HCT116 (cell line): ENCODE results near the gene KLF3. TPM values are rescaled to one million over a fixed set of nuclear protein-coding genes. Genes with fewer than 3 reads are reported as not detected.

Experiments
- ATAC-seq: fragments of 200-7000 bp; cut with Tn5 transposase; 2 replicates; pipeline ENCODE4 v1.9.1; 2020; ENCODE audit warnings: mild to moderate bottlenecking, moderate library complexity
- BruUV-seq: library from RNA; stranded (reverse); fragments of 400-500 nt; replicated peaks from 2 replicates; lab custom pipeline; 2021; lab: Mats Ljungman, UMichigan
- CTCF ChIA-PET: fragments of 300-600 bp; sonication (Branson Sonifier 250); formaldehyde crosslinking; loops from one replicate; lab custom pipeline; 2021; ENCODE audit warnings: antibody characterized with exemption; lab: Charles Lee
- POLR2A ChIA-PET: fragments of 300-600, 350-600 bp; sonication (Branson Sonifier 250); formaldehyde crosslinking; loops from one replicate; lab custom pipeline; 2021; ENCODE audit warnings: antibody characterized with exemption; lab: Charles Lee
- RAD21 ChIA-PET, 2 experiments: fragments of 300-600 bp; sonication (Branson Sonifier 250); formaldehyde crosslinking; loops; one replicate each; lab custom pipeline; 2023; ENCODE audit warnings: low total read pairs in 2 of 2; ENCODE audit not compliant: uncharacterized antibody in 2 of 2, unreplicated experiment in 2 of 2, low non-redundant PET in 1 of 2; lab: Charles Lee
- DNase-seq: peaks from one replicate; pipeline ENCODE4 v3.0.0-alpha.2; 2010; ENCODE audit warnings: low read depth, low spot score
- H2AFZ ChIP-seq: fragments of 200-600 bp; shearing (Covaris generic), sonication (generic); 2 replicates; pipeline ENCODE4 v1.6.1; 2017; ENCODE audit warnings: low read depth, mixed run types, mixed read lengths, antibody characterized with exemption, low read length; ENCODE audit not compliant: poor library complexity, severe bottlenecking
- H3K27ac ChIP-seq: 2 replicates; pipeline ENCODE4 v1.5.1; 2012; ENCODE audit warnings: low read depth, low read length
- H3K27me3 ChIP-seq: fragments of 200-600 bp; sonication (generic); 2 replicates; pipeline ENCODE4 v1.6.1; 2016; ENCODE audit warnings: mixed run types, low read length, mixed read lengths; ENCODE audit not compliant: insufficient read depth
- H3K36me3 ChIP-seq, 2 experiments: fragments of 200-500 bp in 1 of 2; fragments of 200-600 bp in 1 of 2; sonication (Bioruptor generic) in 1 of 2; sonication (generic) in 1 of 2; 2 replicates each; pipeline versions ENCODE4 v1.5.1 to v1.6.1; 2014 to 2016; ENCODE audit warnings: low read length in 2 of 2, inconsistent platforms in 1 of 2, mixed read lengths in 1 of 2, mixed run types in 1 of 2; ENCODE audit not compliant: insufficient read depth in 2 of 2, control insufficient read depth in 1 of 2
- H3K4me1 ChIP-seq, 2 experiments: fragments of 200-600 bp in 1 of 2; sonication (generic) in 1 of 2; 2 replicates each; pipeline versions ENCODE4 v1.5.1 to v1.6.1; 2012 to 2017; ENCODE audit warnings: low read length in 2 of 2, inconsistent platforms in 1 of 2, mild to moderate bottlenecking in 1 of 2, mixed read lengths in 1 of 2, mixed run types in 1 of 2, moderate library complexity in 1 of 2; ENCODE audit not compliant: insufficient read depth in 2 of 2, control insufficient read depth in 1 of 2
- H3K4me2 ChIP-seq: fragments of 200-600 bp; sonication (generic); 2 replicates; pipeline ENCODE4 v1.6.1; 2017; ENCODE audit warnings: mixed run types, low read length, mixed read lengths
- H3K4me3 ChIP-seq, 2 experiments: fragments of 200-600 bp in 1 of 2; sonication (generic) in 1 of 2; replicated peaks in 1 of 2; 2 replicates each; pipeline ENCODE4 v1.5.1; 2011 to 2016; ENCODE audit warnings: low read length in 2 of 2, control low read depth in 1 of 2, low read depth in 1 of 2, mild to moderate bottlenecking in 1 of 2, mixed read lengths in 1 of 2, mixed run types in 1 of 2
- H3K79me2 ChIP-seq: fragments of 200-600 bp; sonication (generic); 2 replicates; pipeline ENCODE4 v1.6.1; 2017; ENCODE audit warnings: mild to moderate bottlenecking, mixed run types, low read length, moderate library complexity, mixed read lengths; ENCODE audit not compliant: insufficient read depth
- H3K9ac ChIP-seq: fragments of 200-600 bp; sonication (generic); 2 replicates; pipeline ENCODE4 v1.6.1; 2016; ENCODE audit warnings: low read length, mixed read lengths
- H3K9me2 ChIP-seq: fragments of 200-600 bp; sonication (generic), shearing (Covaris generic); 2 replicates; pipeline ENCODE4 v1.6.1; 2017; ENCODE audit warnings: mixed run types, mild to moderate bottlenecking, moderate library complexity; ENCODE audit not compliant: insufficient read depth
- H3K9me3 ChIP-seq, 2 experiments: fragments of 200-500 bp in 1 of 2; fragments of 200-600 bp in 1 of 2; sonication (Bioruptor generic) in 1 of 2; sonication (generic) in 1 of 2; 2 replicates each; pipeline ENCODE4 v1.6.1; 2014 to 2017; ENCODE audit warnings: low read length in 2 of 2, mixed read lengths in 2 of 2, inconsistent platforms in 1 of 2, low read depth in 1 of 2, mild to moderate bottlenecking in 1 of 2, mixed run types in 1 of 2, moderate library complexity in 1 of 2; ENCODE audit not compliant: control insufficient read depth in 1 of 2, insufficient read depth in 1 of 2
- H4K20me1 ChIP-seq: fragments of 200-600 bp; sonication (generic), shearing (Covaris generic); 2 replicates; pipeline ENCODE4 v1.6.1; 2017; ENCODE audit warnings: mixed run types, mild to moderate bottlenecking, moderate library complexity; ENCODE audit not compliant: insufficient read depth
- CBX3 ChIP-seq: IDR thresholded peaks from 2 replicates; pipeline ENCODE4 v1.6.1; 2012; ENCODE audit warnings: low read depth
- CEBPB ChIP-seq: IDR thresholded peaks from 2 replicates; pipeline ENCODE4 v1.6.1; 2012; ENCODE audit warnings: low read depth
- EZH2 ChIP-seq: fragments of 200-600 bp; sonication (generic); IDR thresholded peaks from 2 replicates; pipeline ENCODE4 v1.6.1; 2017; ENCODE audit warnings: antibody characterized with exemption, mixed run types
- EZH2phosphoT487 ChIP-seq: fragments of 200-600 bp; IDR thresholded peaks from 2 replicates; pipeline ENCODE4 v1.6.1; 2018; ENCODE audit warnings: antibody characterized with exemption, borderline replicate concordance
- FOSL1 ChIP-seq: IDR thresholded peaks from 2 replicates; pipeline ENCODE4 v1.6.1; 2012; ENCODE audit warnings: low read depth
- JUND ChIP-seq: IDR thresholded peaks from 2 replicates; pipeline ENCODE4 v1.6.1; 2012
- POLR2AphosphoS5 ChIP-seq: IDR thresholded peaks from 2 replicates; pipeline ENCODE4 v1.6.1; 2011; ENCODE audit warnings: mild to moderate bottlenecking, low read depth, low read length, moderate library complexity
- RAD21 ChIP-seq: IDR thresholded peaks from 2 replicates; pipeline ENCODE4 v1.6.1; 2012; ENCODE audit warnings: low read depth, mild to moderate bottlenecking
- SIN3A ChIP-seq: IDR thresholded peaks from 2 replicates; pipeline ENCODE4 v1.6.1; 2012; ENCODE audit warnings: low read depth
- SP1 ChIP-seq: IDR thresholded peaks from 2 replicates; pipeline ENCODE4 v1.6.1; 2012; ENCODE audit warnings: low read depth
- SRF ChIP-seq: IDR thresholded peaks from 2 replicates; pipeline ENCODE4 v1.6.1; 2012; ENCODE audit warnings: low read depth
- TCF7L2 ChIP-seq: IDR thresholded peaks from 2 replicates; pipeline ENCODE4 v1.7.0; 2011; ENCODE audit warnings: borderline replicate concordance, inconsistent platforms; ENCODE audit not compliant: insufficient read depth, insufficient read length; ENCODE audit errors: extremely low read depth
- ZNF274 ChIP-seq: fragments of 200-500 bp; sonication (Bioruptor generic); IDR thresholded peaks from 2 replicates; pipeline ENCODE4 v1.6.1; 2014; ENCODE audit warnings: mild to moderate bottlenecking, low read depth, low read length, inconsistent platforms
- intact Hi-C: fragments of 100-400 bp; cut with micrococcal nuclease; formaldehyde crosslinking; loops from 2 replicates; pipeline ENCODE4 v1.10.0; 2022
- total RNA-seq: library from RNA; stranded (reverse); gene quantifications from one replicate; pipeline ENCODE4 v1.2.1, GENCODE V29; 2021; ENCODE audit not compliant: unreplicated experiment
- TF ChIP-seq, protein P1 (sequence below): IDR thresholded peaks from 2 replicates; pipeline ENCODE4 v1.6.1; 2012; ENCODE audit warnings: low read depth
- TF ChIP-seq, protein P2 (sequence below), 3 experiments: fragments of 200-600 bp in 1 of 3; sonication (generic) in 1 of 3; IDR thresholded peaks in 2 of 3; conservative IDR thresholded peaks in 1 of 3; 2 replicates each; pipeline ENCODE4 v1.5.1; 2012 to 2017; ENCODE audit warnings: low read depth in 2 of 3, low read length in 2 of 3, antibody characterized with exemption in 1 of 3, borderline replicate concordance in 1 of 3, control low read depth in 1 of 3, mild to moderate bottlenecking in 1 of 3, mixed read lengths in 1 of 3, mixed run types in 1 of 3, moderate library complexity in 1 of 3; ENCODE audit not compliant: insufficient read depth in 1 of 3
- TF ChIP-seq, protein P3 (sequence below): IDR thresholded peaks from 2 replicates; pipeline ENCODE4 v1.6.1; 2012
- TF ChIP-seq, protein P4 (sequence below): IDR thresholded peaks from 2 replicates; pipeline ENCODE4 v1.6.1; 2011; ENCODE audit warnings: mild to moderate bottlenecking, low read length, moderate library complexity; ENCODE audit not compliant: insufficient replicate concordance; ENCODE audit errors: extremely low read depth
- TF ChIP-seq, protein P5 (sequence below): IDR thresholded peaks from 2 replicates; pipeline ENCODE4 v1.6.1; 2012

The KLF3 gene
- total RNA-seq, 1 experiment from 2014 or later: 44.2 TPM

DNA sequence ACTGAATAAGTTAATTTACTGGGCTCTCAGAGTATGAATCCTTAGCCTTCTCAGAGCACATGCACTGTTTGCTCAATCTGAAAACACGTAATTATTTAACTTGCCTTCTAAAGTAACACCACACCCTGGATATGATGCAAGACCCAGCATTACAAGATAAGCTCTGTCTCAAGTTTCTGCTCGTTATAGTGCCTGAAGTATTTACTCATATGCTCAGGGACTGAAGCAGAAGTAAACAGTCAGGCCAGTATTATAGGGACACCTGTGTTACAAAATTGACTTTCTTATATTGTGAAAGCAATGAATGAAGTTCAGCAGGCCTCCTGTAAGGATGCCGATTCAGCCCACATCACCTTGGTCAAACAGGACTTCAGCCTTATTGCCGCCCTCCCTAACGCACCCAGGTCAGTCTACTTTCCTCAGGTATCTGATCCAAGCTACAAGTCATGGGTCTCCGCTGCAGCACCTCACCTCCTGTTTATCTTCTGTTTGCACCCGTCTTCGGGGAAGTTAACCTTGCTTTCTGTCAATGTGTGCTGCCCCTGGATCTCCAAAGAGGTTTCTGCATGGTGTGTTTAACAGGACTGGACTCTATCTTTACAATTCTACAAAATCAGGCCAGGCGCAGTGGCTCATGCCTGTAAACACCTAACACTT lies 42.8 kb upstream of the KLF3 start:
- CTCF ChIA-PET: no interaction called here
- H3K79me2 ChIP-seq: no peaks in the 10 kb centered on the region
- H3K9me2 ChIP-seq: no peaks in the 10 kb centered on the region
- H3K4me1 ChIP-seq: peaks cover 17 to 23% of the 10 kb centered on the region in 2 experiments
- POLR2A ChIA-PET: no interaction called here
- DNase-seq (peak; percentile 29), ATAC-seq (peak; percentile 31; the same call in 1 of the 2 replicates)
- RAD21 ChIA-PET: no interaction called here
- H3K36me3 ChIP-seq: no peaks in the 10 kb centered on the region
- H3K27me3 ChIP-seq: no peaks in the 10 kb centered on the region
- peak; percentile 53; the same call in 1 of the 2 replicates for TF ChIP-seq SIN3A
- TF ChIP-seq EZH2: no peak
- TF ChIP-seq ZNF274: no peak
- peak; percentile 98 for TF ChIP-seq CEBPB
- TF ChIP-seq JUND: peak; percentile 29; the same call in 1 of the 2 replicates
- no peak for TF ChIP-seq SRF
- TF ChIP-seq TCF7L2: no peak
- TF ChIP-seq CBX3: peak; percentile 84
- TF ChIP-seq, protein P1, sequence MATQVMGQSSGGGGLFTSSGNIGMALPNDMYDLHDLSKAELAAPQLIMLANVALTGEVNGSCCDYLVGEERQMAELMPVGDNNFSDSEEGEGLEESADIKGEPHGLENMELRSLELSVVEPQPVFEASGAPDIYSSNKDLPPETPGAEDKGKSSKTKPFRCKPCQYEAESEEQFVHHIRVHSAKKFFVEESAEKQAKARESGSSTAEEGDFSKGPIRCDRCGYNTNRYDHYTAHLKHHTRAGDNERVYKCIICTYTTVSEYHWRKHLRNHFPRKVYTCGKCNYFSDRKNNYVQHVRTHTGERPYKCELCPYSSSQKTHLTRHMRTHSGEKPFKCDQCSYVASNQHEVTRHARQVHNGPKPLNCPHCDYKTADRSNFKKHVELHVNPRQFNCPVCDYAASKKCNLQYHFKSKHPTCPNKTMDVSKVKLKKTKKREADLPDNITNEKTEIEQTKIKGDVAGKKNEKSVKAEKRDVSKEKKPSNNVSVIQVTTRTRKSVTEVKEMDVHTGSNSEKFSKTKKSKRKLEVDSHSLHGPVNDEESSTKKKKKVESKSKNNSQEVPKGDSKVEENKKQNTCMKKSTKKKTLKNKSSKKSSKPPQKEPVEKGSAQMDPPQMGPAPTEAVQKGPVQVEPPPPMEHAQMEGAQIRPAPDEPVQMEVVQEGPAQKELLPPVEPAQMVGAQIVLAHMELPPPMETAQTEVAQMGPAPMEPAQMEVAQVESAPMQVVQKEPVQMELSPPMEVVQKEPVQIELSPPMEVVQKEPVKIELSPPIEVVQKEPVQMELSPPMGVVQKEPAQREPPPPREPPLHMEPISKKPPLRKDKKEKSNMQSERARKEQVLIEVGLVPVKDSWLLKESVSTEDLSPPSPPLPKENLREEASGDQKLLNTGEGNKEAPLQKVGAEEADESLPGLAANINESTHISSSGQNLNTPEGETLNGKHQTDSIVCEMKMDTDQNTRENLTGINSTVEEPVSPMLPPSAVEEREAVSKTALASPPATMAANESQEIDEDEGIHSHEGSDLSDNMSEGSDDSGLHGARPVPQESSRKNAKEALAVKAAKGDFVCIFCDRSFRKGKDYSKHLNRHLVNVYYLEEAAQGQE: no peak
- TF ChIP-seq, protein P2, sequence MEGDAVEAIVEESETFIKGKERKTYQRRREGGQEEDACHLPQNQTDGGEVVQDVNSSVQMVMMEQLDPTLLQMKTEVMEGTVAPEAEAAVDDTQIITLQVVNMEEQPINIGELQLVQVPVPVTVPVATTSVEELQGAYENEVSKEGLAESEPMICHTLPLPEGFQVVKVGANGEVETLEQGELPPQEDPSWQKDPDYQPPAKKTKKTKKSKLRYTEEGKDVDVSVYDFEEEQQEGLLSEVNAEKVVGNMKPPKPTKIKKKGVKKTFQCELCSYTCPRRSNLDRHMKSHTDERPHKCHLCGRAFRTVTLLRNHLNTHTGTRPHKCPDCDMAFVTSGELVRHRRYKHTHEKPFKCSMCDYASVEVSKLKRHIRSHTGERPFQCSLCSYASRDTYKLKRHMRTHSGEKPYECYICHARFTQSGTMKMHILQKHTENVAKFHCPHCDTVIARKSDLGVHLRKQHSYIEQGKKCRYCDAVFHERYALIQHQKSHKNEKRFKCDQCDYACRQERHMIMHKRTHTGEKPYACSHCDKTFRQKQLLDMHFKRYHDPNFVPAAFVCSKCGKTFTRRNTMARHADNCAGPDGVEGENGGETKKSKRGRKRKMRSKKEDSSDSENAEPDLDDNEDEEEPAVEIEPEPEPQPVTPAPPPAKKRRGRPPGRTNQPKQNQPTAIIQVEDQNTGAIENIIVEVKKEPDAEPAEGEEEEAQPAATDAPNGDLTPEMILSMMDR (IDR thresholded peaks at IDR 0.05 in 2 of 3, conservative IDR thresholded peaks at IDR 0.05 in 1 of 3; ENCODE audit: borderline replicate concordance in 1 of 3, insufficient read depth in 1 of 3, low read depth in 2 of 3, low read length in 2 of 3): no peak
- TF ChIP-seq POLR2AphosphoS5: peak; percentile 52
- peak; percentile 32; the same call in 1 of the 2 replicates for TF ChIP-seq FOSL1
- TF ChIP-seq SP1: peak; percentile 59
- TF ChIP-seq, protein P3, sequence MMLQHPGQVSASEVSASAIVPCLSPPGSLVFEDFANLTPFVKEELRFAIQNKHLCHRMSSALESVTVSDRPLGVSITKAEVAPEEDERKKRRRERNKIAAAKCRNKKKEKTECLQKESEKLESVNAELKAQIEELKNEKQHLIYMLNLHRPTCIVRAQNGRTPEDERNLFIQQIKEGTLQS: peak; percentile 75; the same call in 1 of the 2 replicates
- TF ChIP-seq, protein P4, sequence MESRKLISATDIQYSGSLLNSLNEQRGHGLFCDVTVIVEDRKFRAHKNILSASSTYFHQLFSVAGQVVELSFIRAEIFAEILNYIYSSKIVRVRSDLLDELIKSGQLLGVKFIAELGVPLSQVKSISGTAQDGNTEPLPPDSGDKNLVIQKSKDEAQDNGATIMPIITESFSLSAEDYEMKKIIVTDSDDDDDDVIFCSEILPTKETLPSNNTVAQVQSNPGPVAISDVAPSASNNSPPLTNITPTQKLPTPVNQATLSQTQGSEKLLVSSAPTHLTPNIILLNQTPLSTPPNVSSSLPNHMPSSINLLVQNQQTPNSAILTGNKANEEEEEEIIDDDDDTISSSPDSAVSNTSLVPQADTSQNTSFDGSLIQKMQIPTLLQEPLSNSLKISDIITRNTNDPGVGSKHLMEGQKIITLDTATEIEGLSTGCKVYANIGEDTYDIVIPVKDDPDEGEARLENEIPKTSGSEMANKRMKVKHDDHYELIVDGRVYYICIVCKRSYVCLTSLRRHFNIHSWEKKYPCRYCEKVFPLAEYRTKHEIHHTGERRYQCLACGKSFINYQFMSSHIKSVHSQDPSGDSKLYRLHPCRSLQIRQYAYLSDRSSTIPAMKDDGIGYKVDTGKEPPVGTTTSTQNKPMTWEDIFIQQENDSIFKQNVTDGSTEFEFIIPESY: no peak
- no peak for TF ChIP-seq EZH2phosphoT487
- TF ChIP-seq, protein P5, sequence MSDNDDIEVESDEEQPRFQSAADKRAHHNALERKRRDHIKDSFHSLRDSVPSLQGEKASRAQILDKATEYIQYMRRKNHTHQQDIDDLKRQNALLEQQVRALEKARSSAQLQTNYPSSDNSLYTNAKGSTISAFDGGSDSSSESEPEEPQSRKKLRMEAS: peak; percentile 86
- peak; percentile 14; the same call in 1 of the 2 replicates for TF ChIP-seq RAD21
- no peaks in the 10 kb centered on the region for H3K9me3 ChIP-seq
- no peak overlapping the region for H3K4me3 ChIP-seq
- H3K4me2 ChIP-seq: peak overlapping the region; percentile 26
- intact Hi-C loops: no loop called here
- BruUV-seq: TSS peak; percentile 96
- H3K27ac ChIP-seq: no peak overlapping the region
- H2AFZ ChIP-seq: no peak overlapping the region
- H4K20me1 ChIP-seq: no peaks in the 10 kb centered on the region
- H3K9ac ChIP-seq: no peak overlapping the region
